Keratinocyte (primary cell): ENCODE data around the gene FNDC3B.

Experiments
- EZH2 ChIP-seq: IDR thresholded peaks from one replicate; pipeline ENCODE4 v1.6.1; 2012; ENCODE audit warnings: inconsistent platforms, mild to moderate bottlenecking, low read length, moderate library complexity
- TF ChIP-seq, protein P1 (sequence below), 3 experiments: IDR thresholded peaks in 1 of 3; conservative IDR thresholded peaks in 1 of 3; optimal IDR thresholded peaks in 1 of 3; 2 replicates in 2 of 3; 3 replicates in 1 of 3; pipeline versions ENCODE3 to v1.5.1; 2011; ENCODE audit warnings: low read length in 3 of 3, mild to moderate bottlenecking in 3 of 3, moderate library complexity in 2 of 3, control low read depth in 1 of 3, inconsistent platforms in 1 of 3; ENCODE audit not compliant: insufficient read depth in 2 of 3; ENCODE audit errors: extremely low read depth in 1 of 3

DNA sequence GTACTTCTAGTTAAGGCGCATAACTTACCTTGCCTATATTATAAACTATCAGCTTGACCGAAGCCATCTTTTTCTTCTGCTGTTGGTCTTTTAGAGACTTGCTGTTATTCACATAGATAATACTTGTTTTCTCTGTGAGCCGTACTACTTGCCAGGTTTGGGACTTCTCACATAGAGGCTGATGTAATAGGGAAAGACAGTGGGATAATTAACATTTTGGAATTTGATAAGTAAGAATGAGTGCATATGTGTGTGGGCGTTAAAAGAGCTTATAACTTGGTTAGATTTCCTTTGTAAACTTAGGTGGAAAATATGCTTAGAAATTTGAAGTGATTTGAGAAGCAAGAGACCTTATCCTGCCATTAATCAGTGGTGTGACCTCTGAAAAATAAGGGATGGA, 47.8 kb downstream of the FNDC3B start:
- TF ChIP-seq, protein P1, sequence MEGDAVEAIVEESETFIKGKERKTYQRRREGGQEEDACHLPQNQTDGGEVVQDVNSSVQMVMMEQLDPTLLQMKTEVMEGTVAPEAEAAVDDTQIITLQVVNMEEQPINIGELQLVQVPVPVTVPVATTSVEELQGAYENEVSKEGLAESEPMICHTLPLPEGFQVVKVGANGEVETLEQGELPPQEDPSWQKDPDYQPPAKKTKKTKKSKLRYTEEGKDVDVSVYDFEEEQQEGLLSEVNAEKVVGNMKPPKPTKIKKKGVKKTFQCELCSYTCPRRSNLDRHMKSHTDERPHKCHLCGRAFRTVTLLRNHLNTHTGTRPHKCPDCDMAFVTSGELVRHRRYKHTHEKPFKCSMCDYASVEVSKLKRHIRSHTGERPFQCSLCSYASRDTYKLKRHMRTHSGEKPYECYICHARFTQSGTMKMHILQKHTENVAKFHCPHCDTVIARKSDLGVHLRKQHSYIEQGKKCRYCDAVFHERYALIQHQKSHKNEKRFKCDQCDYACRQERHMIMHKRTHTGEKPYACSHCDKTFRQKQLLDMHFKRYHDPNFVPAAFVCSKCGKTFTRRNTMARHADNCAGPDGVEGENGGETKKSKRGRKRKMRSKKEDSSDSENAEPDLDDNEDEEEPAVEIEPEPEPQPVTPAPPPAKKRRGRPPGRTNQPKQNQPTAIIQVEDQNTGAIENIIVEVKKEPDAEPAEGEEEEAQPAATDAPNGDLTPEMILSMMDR (optimal IDR thresholded peaks at IDR 0.05 in 1 of 3, IDR thresholded peaks at IDR 0.05 in 1 of 3, conservative IDR thresholded peaks at IDR 0.05 in 1 of 3; ENCODE audit: extremely low read depth in 1 of 3, insufficient read depth in 2 of 3, low read length in 3 of 3): no peak
- no peak for TF ChIP-seq EZH2
